Inflammatory macrophage (primary cell): Measurements from ENCODE around the gene ADGRF4.
A peak's percentile ranks its signal among the peaks of the same experiment; 100 is the strongest.

Experiments used
- DNase-seq, 2 donors: peaks; one replicate each; pipeline ENCODE4 v3.0.0-alpha.2; 2020 to 2022

ADGRF4 gene

GRCh38 chr6:47681201-47681990 is 17.0 kb upstream of the ADGRF4 start:
- no peak for DNase-seq

- no peak for DNase-seq
Observed at GRCh38 chr6:47686411-47686810, 12.0 kb upstream of the ADGRF4 start.

GRCh38 chr6:47687432-47687831 is 10.9 kb upstream of the ADGRF4 start:
- no peak for DNase-seq

- no peak for DNase-seq
Observed at GRCh38 chr6:47690214-47690613, 8.2 kb upstream of the ADGRF4 start.

GRCh38 chr6:47690791-47691190 is 7.6 kb upstream of the ADGRF4 start:
- no peak for DNase-seq

- DNase-seq: no peak
Observed at GRCh38 chr6:47697925-47698324, 455 bp upstream of the ADGRF4 start.

GRCh38 chr6:47700053-47700452 is 1.7 kb downstream of the ADGRF4 start:
- DNase-seq: no peak

- no peak for DNase-seq
Observed at GRCh38 chr6:47700596-47700995, 2.2 kb downstream of the ADGRF4 start.

GRCh38 chr6:47701363-47701762 is 3.0 kb downstream of the ADGRF4 start:
- no peak for DNase-seq

GRCh38 chr6:47709160-47709559 is 10.8 kb downstream of the ADGRF4 start:
- DNase-seq: no peak

GRCh38 chr6:47710295-47710694 is 11.9 kb downstream of the ADGRF4 start:
- DNase-seq: no peak

- DNase-seq: no peak
Observed at GRCh38 chr6:47713200-47713599, 14.8 kb downstream of the ADGRF4 start.

GRCh38 chr6:47714802-47715201 is 16.4 kb downstream of the ADGRF4 start:
- DNase-seq: no peak

- DNase-seq: no peak
Observed at GRCh38 chr6:47715782-47716181, 17.4 kb downstream of the ADGRF4 start.

- no peak for DNase-seq
Observed at GRCh38 chr6:47716207-47716606, 17.8 kb downstream of the ADGRF4 start.

GRCh38 chr6:47718571-47718970 is 20.2 kb downstream of the ADGRF4 start:
- DNase-seq: no peak

- DNase-seq: no peak
Observed at GRCh38 chr6:47721189-47721588, 22.8 kb downstream of the ADGRF4 start.

GRCh38 chr6:47722194-47722593 is 23.8 kb downstream of the ADGRF4 start:
- no peak for DNase-seq

GRCh38 chr6:47724300-47724699 is 25.9 kb downstream of the ADGRF4 start:
- no peak for DNase-seq

GRCh38 chr6:47727391-47727790 is 29.0 kb downstream of the ADGRF4 start:
- no peak for DNase-seq

GRCh38 chr6:47729019-47729418 is 30.6 kb downstream of the ADGRF4 start:
- DNase-seq: no peak

- DNase-seq: no peak
Observed at GRCh38 chr6:47729457-47729856, 31.1 kb downstream of the ADGRF4 start.

GRCh38 chr6:47733879-47734558 is 35.6 kb downstream of the ADGRF4 start:
- DNase-seq: peak; percentile 35 to 40

- no peak for DNase-seq
Observed at GRCh38 chr6:47734831-47735481, 36.6 kb downstream of the ADGRF4 start.
